GM23338 (cell line): Measurements from ENCODE around the gene AFAP1. TPM values are rescaled to one million over a fixed set of nuclear protein-coding genes. Genes with fewer than 3 reads are reported as not detected.

Source experiments
- ATAC-seq: fragments of 200-7000 bp; cut with Tn5 transposase; 3 replicates; pipeline ENCODE4 v1.9.1; 2020
- DNase-seq: peaks from one replicate; pipeline ENCODE4 v3.0.0-alpha.2; 2015; ENCODE audit warnings: low spot score
- H2AFZ ChIP-seq: fragments of 200-600 bp; sonication (generic); 2 replicates; pipeline ENCODE4 v1.8.0; 2016; ENCODE audit warnings: antibody characterized with exemption, mild to moderate bottlenecking, moderate library complexity
- H3F3A ChIP-seq: fragments of 200-600 bp; sonication (generic); replicated peaks from 2 replicates; pipeline ENCODE4 v1.8.0; 2017; ENCODE audit warnings: antibody characterized with exemption, mixed run types, low read depth
- H3K27ac ChIP-seq: fragments of 200-600 bp; sonication (generic); 2 replicates; pipeline ENCODE4 v1.6.1; 2016; ENCODE audit warnings: low read depth
- H3K27me3 ChIP-seq: fragments of 200-600 bp; sonication (generic); 2 replicates; pipeline ENCODE4 v1.8.0; 2016; ENCODE audit warnings: mild to moderate bottlenecking, mixed run types, moderate library complexity; ENCODE audit not compliant: insufficient read depth
- H3K36me3 ChIP-seq: fragments of 200-600 bp; sonication (generic); 2 replicates; pipeline ENCODE4 v1.8.0; 2016; ENCODE audit warnings: mild to moderate bottlenecking; ENCODE audit not compliant: insufficient read depth
- H3K4me1 ChIP-seq: fragments of 200-600 bp; sonication (generic); 2 replicates; pipeline ENCODE4 v1.8.0; 2016; ENCODE audit warnings: mild to moderate bottlenecking, moderate library complexity; ENCODE audit not compliant: insufficient read depth
- H3K4me2 ChIP-seq: fragments of 200-600 bp; sonication (generic); 2 replicates; pipeline ENCODE4 v1.7.1; 2017; ENCODE audit warnings: mixed run types
- H3K4me3 ChIP-seq: fragments of 200-600 bp; sonication (generic); 2 replicates; pipeline ENCODE4 v1.6.1; 2016; ENCODE audit warnings: mixed run types
- H3K79me2 ChIP-seq: fragments of 200-600 bp; sonication (generic); replicated peaks from 2 replicates; pipeline ENCODE4 v1.8.0; 2017; ENCODE audit warnings: mild to moderate bottlenecking; ENCODE audit not compliant: insufficient read depth
- H3K9me2 ChIP-seq: fragments of 200-600 bp; sonication (generic); 2 replicates; pipeline ENCODE4 v1.8.0; 2017; ENCODE audit not compliant: insufficient read depth
- H4K20me1 ChIP-seq: fragments of 200-600 bp; sonication (generic); replicated peaks from 2 replicates; pipeline ENCODE4 v1.8.0; 2017; ENCODE audit warnings: mild to moderate bottlenecking; ENCODE audit not compliant: insufficient read depth
- H3K27ac Mint-ChIP-seq: 2 replicates; pipeline ENCODE4 v1.8.0; 2020; ENCODE audit warnings: inconsistent platforms, mild to moderate bottlenecking, moderate library complexity, mixed read lengths
- H3K27me3 Mint-ChIP-seq: 3 replicates; pipeline ENCODE4 v1.8.0; 2022; ENCODE audit warnings: low read depth, mild to moderate bottlenecking, moderate library complexity, mixed read lengths, inconsistent platforms; ENCODE audit not compliant: insufficient read depth, poor library complexity
- H3K36me3 Mint-ChIP-seq: 3 replicates; pipeline ENCODE4 v1.8.0; 2021; ENCODE audit warnings: low read depth, mild to moderate bottlenecking, inconsistent platforms, moderate library complexity, mixed read lengths
- H3K4me1 Mint-ChIP-seq: 3 replicates; pipeline ENCODE4 v1.8.0; 2020; ENCODE audit warnings: mild to moderate bottlenecking, inconsistent platforms, mixed read lengths
- H3K4me3 Mint-ChIP-seq: 3 replicates; pipeline ENCODE4 v1.8.0; 2021; ENCODE audit warnings: moderate library complexity, mild to moderate bottlenecking, inconsistent platforms, mixed read lengths
- H3K9me3 Mint-ChIP-seq: 3 replicates; pipeline ENCODE4 v1.8.0; 2020; ENCODE audit warnings: moderate library complexity, mild to moderate bottlenecking, inconsistent platforms, mixed read lengths
- CREB1 ChIP-seq: fragments of 250-450 bp; sonication (Bioruptor Pico); IDR thresholded peaks from 2 replicates; pipeline ENCODE4 v1.5.0; 2020; ENCODE audit warnings: low read depth, mild to moderate bottlenecking, moderate library complexity
- EZH2phosphoT487 ChIP-seq: fragments of 200-600 bp; sonication (generic); IDR thresholded peaks from one replicate; pipeline ENCODE4 v1.8.1; 2018; ENCODE audit warnings: antibody characterized with exemption; ENCODE audit not compliant: unreplicated experiment
- NANOG ChIP-seq: IDR thresholded peaks from 2 replicates; pipeline ENCODE4 v1.6.1; 2016; ENCODE audit warnings: antibody characterized with exemption, borderline replicate concordance
- POLR2AphosphoS5 ChIP-seq: IDR thresholded peaks from 2 replicates; pipeline ENCODE4 v1.6.1; 2016; ENCODE audit warnings: antibody characterized with exemption, low read depth
- STAT1 ChIP-seq: IDR thresholded peaks from one replicate; pipeline ENCODE4 v1.6.1; 2016; ENCODE audit warnings: antibody characterized with exemption; ENCODE audit not compliant: unreplicated experiment
- ZNF114 ChIP-seq: fragments of 250-450 bp; sonication (Bioruptor Pico); IDR thresholded peaks from 2 replicates; pipeline ENCODE4 v1.5.0; 2020; ENCODE audit warnings: mild to moderate bottlenecking, moderate library complexity
- ZNF331 ChIP-seq: fragments of 250-450 bp; sonication (Bioruptor Pico); IDR thresholded peaks from 2 replicates; pipeline ENCODE4 v1.5.0; 2020; ENCODE audit warnings: low read depth, mild to moderate bottlenecking, moderate library complexity
- polyA plus RNA-seq: library from polyadenylated mRNA; unstranded; fragments of >200 nt; fragmentation: Nextera tagmentation; extraction: Ambion mirVana; gene quantifications from 2 replicates; pipeline ENCODE4 v1.2.1, GENCODE V29; 2016
- total RNA-seq: library from RNA; depleted of rRNA; stranded (reverse); fragments of >200 nt; shearing (Covaris generic); gene quantifications from 2 replicates; pipeline ENCODE4 v1.2.3, GENCODE V29; 2014
- TF ChIP-seq, protein P1 (sequence below): IDR thresholded peaks from one replicate; pipeline ENCODE4 v1.6.1; 2018; ENCODE audit warnings: antibody characterized with exemption; ENCODE audit not compliant: unreplicated experiment
- TF ChIP-seq, protein P2 (sequence below): IDR thresholded peaks from 2 replicates; pipeline ENCODE4 v1.6.1; 2016; ENCODE audit warnings: antibody characterized with exemption
- TF ChIP-seq, protein P3 (sequence below), 2 experiments: fragments of 200-600 bp in 1 of 2; sonication (generic) in 1 of 2; conservative IDR thresholded peaks; 2 replicates each; pipeline versions ENCODE4 v1.5.1 to v1.6.1; 2016 to 2017; ENCODE audit warnings: antibody characterized with exemption in 2 of 2, low read depth in 2 of 2, mild to moderate bottlenecking in 2 of 2, moderate library complexity in 1 of 2

Gene AFAP1
- total and polyA plus RNA-seq, 2 experiments from 2014 or later, result 6.5 to 21.5 TPM

DNA sequence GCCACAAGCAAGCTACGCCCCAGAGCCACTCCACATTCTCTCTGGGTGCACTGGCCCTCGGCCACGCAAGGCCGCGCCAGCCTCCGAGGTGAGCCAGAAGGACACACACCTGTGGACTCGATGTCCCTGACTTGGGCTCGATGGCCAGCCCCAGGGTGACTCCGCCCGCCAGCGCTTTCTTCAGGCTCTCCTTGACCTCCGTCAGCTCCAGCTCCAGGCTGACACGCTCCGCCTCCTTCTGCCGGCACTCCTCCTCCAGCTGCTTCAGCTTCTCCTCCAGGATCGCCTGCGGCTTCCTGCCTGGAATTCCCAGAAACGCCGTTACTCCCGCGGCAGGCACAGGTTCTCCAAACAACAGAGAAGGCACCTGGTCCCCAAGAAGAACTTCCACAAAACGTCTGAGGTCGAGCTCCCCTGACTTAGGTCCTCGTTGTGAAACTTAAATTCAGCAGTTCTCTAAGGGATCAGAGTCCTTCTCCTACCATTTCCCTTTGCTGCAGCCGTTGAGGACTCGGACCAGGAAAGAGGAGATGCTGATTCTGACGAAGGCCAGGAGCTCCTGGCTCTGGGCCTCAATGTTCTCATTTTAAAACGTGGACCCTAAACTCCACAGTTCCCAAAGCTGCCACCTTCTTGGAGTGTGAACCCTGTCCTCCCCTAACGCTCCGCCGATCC is 166.8 kb downstream of the AFAP1 start (continued):
- TF ChIP-seq, protein P1, sequence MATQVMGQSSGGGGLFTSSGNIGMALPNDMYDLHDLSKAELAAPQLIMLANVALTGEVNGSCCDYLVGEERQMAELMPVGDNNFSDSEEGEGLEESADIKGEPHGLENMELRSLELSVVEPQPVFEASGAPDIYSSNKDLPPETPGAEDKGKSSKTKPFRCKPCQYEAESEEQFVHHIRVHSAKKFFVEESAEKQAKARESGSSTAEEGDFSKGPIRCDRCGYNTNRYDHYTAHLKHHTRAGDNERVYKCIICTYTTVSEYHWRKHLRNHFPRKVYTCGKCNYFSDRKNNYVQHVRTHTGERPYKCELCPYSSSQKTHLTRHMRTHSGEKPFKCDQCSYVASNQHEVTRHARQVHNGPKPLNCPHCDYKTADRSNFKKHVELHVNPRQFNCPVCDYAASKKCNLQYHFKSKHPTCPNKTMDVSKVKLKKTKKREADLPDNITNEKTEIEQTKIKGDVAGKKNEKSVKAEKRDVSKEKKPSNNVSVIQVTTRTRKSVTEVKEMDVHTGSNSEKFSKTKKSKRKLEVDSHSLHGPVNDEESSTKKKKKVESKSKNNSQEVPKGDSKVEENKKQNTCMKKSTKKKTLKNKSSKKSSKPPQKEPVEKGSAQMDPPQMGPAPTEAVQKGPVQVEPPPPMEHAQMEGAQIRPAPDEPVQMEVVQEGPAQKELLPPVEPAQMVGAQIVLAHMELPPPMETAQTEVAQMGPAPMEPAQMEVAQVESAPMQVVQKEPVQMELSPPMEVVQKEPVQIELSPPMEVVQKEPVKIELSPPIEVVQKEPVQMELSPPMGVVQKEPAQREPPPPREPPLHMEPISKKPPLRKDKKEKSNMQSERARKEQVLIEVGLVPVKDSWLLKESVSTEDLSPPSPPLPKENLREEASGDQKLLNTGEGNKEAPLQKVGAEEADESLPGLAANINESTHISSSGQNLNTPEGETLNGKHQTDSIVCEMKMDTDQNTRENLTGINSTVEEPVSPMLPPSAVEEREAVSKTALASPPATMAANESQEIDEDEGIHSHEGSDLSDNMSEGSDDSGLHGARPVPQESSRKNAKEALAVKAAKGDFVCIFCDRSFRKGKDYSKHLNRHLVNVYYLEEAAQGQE, result no peak
- TF ChIP-seq POLR2AphosphoS5, result no peak
- no peak for TF ChIP-seq ZNF114 (CRISPR knock-in tag)
- TF ChIP-seq, protein P2, sequence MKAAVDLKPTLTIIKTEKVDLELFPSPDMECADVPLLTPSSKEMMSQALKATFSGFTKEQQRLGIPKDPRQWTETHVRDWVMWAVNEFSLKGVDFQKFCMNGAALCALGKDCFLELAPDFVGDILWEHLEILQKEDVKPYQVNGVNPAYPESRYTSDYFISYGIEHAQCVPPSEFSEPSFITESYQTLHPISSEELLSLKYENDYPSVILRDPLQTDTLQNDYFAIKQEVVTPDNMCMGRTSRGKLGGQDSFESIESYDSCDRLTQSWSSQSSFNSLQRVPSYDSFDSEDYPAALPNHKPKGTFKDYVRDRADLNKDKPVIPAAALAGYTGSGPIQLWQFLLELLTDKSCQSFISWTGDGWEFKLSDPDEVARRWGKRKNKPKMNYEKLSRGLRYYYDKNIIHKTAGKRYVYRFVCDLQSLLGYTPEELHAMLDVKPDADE, result no peak

DNA sequence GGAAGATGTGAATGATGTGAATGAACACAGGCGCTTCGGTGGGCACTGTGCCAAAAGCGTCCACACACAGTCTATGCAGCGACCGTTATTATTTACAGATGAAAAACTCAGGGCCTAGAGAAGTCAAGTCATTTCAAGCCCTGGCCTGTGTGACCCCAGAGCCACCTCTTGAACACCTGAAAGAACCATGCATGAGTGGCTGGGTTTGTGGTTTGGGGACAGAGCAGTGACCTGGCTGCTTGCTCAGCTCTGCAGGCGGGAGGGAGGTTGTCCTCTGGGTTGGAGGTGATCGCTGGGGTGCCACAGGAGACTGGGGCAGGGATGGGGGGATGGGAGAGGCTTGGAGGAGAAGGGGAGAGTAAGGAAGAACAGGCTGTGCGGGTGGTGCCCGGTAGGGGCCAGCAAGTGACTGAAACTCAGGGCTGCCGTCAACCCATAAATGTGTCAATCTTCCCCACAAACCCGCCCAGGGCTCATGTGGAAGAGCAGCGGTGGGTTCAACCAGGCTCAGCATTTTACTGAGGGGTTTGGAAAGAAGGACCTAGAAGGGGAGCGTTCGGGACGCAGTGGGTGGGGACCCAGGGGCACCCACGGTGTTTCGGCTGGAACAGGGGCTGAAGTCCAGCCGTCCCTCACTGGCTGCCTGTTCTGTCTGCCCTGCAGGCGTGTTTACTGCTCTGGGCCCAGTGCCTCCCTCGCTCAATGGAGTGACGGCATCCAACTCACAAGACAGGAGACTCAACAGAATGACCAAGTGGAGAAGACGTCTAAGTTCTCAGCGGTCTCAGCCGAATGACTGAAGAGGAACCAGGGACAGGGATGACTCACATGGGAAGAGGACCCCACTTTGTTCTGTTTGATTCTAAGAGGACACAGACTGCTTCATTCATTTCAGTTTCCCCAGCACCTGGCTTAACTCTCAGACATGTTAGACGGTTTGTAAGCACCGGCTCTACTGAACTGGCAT is 167.8 kb downstream of the AFAP1 start:
- H3K9me3 Mint-ChIP-seq, result no peaks in the 10 kb centered on the region
- H2AFZ ChIP-seq, result no peak overlapping the region
- ATAC-seq (no peak), DNase-seq (no peak)
- no peak overlapping the region for H3K4me2 ChIP-seq
- H3K4me1 ChIP-seq, result peaks cover 6% of the 10 kb centered on the region; the same call in 1 of the 2 replicates
- peaks cover 28% of the 10 kb centered on the region for H3K36me3 Mint-ChIP-seq
- H3K4me3 ChIP-seq, result no peak overlapping the region
- H3K36me3 ChIP-seq, result no peaks in the 10 kb centered on the region
- TF ChIP-seq, protein P1, result no peak
- TF ChIP-seq NANOG (no peak), POLR2AphosphoS5 (no peak), STAT1 (no peak), ZNF331 (CRISPR knock-in tag) (no peak), EZH2phosphoT487 (no peak), CREB1 (CRISPR knock-in tag) (no peak), ZNF114 (CRISPR knock-in tag) (no peak)
- TF ChIP-seq, protein P3, sequence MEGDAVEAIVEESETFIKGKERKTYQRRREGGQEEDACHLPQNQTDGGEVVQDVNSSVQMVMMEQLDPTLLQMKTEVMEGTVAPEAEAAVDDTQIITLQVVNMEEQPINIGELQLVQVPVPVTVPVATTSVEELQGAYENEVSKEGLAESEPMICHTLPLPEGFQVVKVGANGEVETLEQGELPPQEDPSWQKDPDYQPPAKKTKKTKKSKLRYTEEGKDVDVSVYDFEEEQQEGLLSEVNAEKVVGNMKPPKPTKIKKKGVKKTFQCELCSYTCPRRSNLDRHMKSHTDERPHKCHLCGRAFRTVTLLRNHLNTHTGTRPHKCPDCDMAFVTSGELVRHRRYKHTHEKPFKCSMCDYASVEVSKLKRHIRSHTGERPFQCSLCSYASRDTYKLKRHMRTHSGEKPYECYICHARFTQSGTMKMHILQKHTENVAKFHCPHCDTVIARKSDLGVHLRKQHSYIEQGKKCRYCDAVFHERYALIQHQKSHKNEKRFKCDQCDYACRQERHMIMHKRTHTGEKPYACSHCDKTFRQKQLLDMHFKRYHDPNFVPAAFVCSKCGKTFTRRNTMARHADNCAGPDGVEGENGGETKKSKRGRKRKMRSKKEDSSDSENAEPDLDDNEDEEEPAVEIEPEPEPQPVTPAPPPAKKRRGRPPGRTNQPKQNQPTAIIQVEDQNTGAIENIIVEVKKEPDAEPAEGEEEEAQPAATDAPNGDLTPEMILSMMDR (conservative IDR thresholded peaks at IDR 0.05; ENCODE audit: low read depth in 2 of 2), result no peak
- TF ChIP-seq, protein P2, result no peak
- no peaks in the 10 kb centered on the region for H3K9me2 ChIP-seq
- H3K27ac ChIP-seq, result 0 out of 2 replicates have a peak overlapping the region, but pooled peaks have one; percentile 19
- no peak overlapping the region for H3K4me3 Mint-ChIP-seq
- H3K4me1 Mint-ChIP-seq, result peaks cover 49% of the 10 kb centered on the region
- H3K27ac Mint-ChIP-seq, result no peak overlapping the region
- peaks cover 17% of the 10 kb centered on the region for H3K27me3 Mint-ChIP-seq
- no peaks in the 10 kb centered on the region for H3F3A ChIP-seq
- H3K79me2 ChIP-seq, result no peaks in the 10 kb centered on the region
- H3K27me3 ChIP-seq, result no peaks in the 10 kb centered on the region
- no peaks in the 10 kb centered on the region for H4K20me1 ChIP-seq
